ENCODE results near the gene UBA7.

DNA sequence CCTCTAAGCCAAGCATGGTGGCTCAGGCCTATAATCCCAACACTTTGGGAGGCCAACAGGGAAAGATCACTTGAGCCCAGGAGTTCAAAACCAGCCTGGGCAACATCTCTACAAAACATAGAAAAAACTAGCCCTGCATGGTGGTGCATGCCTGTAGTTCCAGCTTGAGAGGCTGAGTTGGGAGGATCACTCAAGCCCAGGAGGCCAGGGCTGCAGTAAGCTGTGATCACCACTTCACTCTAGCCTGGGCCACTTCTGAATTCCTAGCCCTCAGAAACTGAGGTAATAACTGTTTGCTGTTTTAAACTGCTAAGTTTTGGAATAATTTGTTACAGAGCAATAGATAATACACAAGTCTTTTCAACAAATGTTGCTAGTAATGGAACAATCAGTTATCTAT, 43.8 kb downstream of the UBA7 start:
- TF ChIP-seq, protein P1, sequence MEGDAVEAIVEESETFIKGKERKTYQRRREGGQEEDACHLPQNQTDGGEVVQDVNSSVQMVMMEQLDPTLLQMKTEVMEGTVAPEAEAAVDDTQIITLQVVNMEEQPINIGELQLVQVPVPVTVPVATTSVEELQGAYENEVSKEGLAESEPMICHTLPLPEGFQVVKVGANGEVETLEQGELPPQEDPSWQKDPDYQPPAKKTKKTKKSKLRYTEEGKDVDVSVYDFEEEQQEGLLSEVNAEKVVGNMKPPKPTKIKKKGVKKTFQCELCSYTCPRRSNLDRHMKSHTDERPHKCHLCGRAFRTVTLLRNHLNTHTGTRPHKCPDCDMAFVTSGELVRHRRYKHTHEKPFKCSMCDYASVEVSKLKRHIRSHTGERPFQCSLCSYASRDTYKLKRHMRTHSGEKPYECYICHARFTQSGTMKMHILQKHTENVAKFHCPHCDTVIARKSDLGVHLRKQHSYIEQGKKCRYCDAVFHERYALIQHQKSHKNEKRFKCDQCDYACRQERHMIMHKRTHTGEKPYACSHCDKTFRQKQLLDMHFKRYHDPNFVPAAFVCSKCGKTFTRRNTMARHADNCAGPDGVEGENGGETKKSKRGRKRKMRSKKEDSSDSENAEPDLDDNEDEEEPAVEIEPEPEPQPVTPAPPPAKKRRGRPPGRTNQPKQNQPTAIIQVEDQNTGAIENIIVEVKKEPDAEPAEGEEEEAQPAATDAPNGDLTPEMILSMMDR (IDR thresholded peaks at IDR 0.05), result no peak
- TF ChIP-seq ZFX (IDR thresholded peaks at IDR 0.05; ENCODE audit: borderline replicate concordance), result no peak
